HG02610 (cell line): ENCODE measurements around the gene STAG1.
"Not testable (repeated sequence)": the region's sequence is repeated elsewhere in the genome, so short reads cannot be mapped to it uniquely, and the experiment has no call there.

Experiments used
- ATAC-seq: cut with Tn5 transposase; IDR thresholded peaks from one replicate; pipeline ENCODE4 v1.9.1; 2021; ENCODE audit warnings: mild to moderate bottlenecking, moderate library complexity; ENCODE audit not compliant: unreplicated experiment

Gene STAG1

DNA sequence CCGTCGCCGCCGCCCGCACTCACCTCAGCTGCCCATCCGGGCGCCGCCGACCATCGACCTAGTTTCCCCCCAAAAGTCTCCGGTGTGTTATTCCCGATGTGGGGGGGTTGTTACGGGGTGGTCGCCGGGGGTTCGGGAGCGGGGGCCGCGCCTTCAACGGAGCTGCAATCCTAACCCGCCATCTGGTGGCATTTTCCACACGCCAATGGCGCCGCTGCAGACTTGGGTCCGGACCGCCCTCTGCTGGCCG is at the start of gene STAG1:
STAG1 (minus strand) TSS at position 207 of the 250 bp plus-strand sequence. CDS start 121,480 bp downstream, outside the sequence.
- ATAC-seq = no peak

- not testable (repeated sequence) for ATAC-seq
These were observed 49.0 kb upstream of the STAG1 start for GRCh38 chr3:136801146-136801545.

DNA sequence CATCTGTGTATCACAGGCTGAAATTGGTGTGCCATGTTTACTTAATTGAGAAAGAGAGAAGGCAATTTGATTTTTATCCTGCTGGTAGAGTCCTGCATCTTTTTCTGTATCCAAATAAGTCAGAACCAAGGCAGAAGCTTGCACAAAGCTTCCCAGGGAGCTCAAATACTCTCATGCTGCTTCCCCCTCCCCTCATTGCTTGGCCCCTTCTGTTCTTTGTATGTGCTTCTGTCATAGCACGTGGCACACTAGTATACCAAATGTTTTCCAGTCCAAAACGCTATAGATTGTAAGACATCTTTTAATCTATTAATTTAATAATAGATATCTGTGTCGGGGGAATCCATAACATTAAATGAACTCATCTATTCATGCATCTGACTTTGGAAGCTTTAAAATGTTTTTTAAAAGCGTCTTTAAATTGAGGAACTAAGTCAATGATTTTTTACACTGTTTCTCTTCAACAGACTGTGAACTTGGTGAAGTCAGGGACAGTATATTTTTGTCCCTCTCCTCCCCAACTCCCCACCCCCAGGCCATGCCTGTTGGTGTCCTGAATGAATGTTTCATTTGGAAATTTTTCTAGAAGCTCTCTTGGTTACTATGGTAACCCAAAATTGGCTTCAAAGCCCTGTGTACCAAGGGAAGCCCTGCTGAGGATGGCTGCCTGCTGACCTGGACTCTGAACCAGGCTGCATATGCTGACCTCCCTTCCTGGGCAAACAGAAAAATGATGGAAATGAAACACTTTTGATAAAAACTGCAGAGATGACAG is 40.6 kb upstream of the STAG1 start:
- no peak for ATAC-seq

DNA sequence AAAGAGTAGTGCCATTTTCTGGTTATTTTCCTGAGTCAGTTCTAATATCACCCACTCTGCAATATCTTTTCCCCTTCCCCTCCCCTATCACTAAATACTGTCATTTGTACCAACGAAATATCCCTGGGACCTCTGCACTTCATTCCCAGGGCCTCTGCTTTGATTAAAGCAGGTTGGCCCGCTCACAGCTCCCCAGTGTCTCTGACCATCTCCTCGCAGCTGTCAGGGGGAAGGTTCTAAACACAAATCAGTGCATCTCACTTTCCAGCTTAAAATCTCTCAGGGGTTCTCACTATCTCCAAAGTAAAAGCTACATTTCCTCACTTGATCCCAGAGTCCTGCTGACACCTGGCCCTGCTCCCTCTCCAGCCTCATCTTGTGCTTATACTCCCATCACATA is 38.6 kb upstream of the STAG1 start:
- ATAC-seq = no peak

- no peak for ATAC-seq
These were observed 37.8 kb upstream of the STAG1 start for GRCh38 chr3:136789976-136790375.

DNA sequence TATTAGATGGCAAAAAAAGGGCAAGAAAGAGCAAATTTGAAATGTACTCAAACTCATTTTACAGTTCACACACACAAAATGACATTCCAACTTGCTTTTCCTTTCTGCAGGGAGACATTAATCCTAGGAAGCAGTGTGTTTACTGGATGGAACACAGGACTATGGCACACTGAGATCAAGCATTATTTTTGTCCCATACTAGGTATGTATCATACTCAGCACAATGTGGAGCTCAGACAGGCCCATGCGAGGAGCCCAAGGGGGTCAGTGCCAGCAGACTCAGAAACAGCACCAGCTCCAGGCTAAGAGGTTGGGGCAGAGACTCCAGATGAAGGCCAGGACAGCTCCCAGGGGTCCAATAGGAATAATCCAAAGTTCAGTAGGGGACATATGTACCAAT is 36.0 kb upstream of the STAG1 start:
- ATAC-seq = no peak

DNA sequence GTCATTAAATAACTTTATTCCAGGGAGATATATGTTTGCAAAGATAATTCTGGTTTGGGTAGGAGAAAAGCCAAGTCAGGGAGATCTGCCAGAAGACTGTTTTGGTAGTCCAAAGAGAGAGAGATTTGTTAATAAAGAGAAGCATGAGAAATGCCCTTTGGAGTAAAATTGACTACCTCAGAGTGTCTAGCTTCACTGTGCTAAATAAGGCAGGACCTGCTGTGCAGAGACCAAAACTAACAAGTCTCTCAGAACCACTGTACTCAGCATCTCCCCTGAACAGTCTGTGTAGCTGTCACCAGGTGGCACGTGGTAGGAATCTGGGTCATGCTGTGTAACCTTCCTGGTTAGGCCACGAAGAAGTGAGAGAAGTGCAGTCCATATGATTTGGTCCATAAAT is 35.2 kb upstream of the STAG1 start:
- ATAC-seq = peak; percentile 86

DNA sequence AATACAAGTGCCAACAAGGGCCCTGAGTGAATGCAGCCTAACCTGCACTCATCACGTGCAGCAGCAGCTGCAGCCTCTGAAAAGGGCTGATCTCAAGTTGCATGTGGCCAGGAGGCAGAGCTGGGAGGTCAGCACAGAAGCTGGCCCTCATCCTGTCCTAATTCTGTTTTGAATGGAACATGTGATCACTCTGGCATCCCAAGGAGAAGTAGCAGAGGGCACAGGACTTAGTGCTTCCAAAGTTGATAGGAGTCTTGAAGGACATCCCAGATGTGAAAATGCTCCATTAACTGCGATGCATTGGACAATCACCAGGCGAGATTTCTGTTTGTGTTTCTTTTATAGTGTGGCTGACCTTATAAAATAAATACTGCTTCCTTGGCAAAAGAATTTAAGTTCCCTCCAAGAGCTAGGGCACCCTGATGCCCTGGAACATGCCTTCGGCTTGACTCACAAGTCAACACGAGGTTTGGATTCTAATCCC is 31.6 kb upstream of the STAG1 start:
- no peak for ATAC-seq

GRCh38 chr3:136780741-136781140 is 28.6 kb upstream of the STAG1 start:
- no peak for ATAC-seq

- ATAC-seq = no peak
These were observed 26.7 kb upstream of the STAG1 start for GRCh38 chr3:136778865-136779264.

GRCh38 chr3:136772709-136773108 is 20.5 kb upstream of the STAG1 start:
- no peak for ATAC-seq

DNA sequence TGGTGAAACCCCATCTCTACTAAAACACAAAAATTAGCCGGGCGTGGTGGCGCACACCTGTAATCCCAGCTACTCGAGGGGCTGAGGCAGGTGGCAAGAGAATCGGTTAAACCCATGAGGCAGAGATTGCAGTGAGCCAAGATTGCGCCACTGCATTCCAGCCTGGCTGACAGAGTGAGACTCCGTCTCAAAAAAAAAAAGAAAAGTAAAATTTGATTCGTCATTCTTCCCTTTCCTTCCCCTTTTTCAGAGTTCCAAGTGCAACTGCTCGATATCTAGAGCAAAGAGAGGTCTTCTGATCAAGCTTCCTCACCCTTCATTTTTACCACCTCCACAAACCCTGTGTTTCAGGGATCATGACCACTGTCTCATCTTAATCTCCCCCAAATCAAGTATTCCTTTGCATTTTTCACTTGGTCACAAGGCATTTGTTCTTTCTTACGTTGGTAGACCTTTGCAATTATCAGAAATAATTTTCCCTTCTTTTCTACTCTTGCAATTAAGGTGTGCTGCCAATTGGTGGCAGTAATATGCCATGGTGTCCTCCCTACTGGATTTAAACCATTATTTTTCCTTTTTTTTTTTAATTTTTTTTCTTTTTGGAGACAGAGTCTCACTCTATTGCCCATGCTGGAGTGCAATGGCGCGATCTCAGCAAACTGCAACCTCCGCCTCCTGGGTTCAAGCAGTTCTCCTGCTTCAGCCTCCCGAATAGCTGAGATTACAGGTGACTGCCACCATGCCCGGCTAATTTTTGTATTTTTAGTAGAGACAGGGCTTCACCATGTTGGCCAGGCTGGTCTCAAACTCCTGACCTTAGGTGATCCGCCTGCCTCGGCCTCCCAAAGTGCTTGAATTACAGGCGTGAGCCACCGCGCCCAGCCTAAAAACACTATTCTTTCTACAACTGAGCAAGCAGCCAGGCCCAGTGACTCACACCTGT is 6.3 kb upstream of the STAG1 start:
- ATAC-seq = not testable (repeated sequence)

- ATAC-seq = no peak
These were observed 3.0 kb upstream of the STAG1 start for GRCh38 chr3:136755192-136755591.

DNA sequence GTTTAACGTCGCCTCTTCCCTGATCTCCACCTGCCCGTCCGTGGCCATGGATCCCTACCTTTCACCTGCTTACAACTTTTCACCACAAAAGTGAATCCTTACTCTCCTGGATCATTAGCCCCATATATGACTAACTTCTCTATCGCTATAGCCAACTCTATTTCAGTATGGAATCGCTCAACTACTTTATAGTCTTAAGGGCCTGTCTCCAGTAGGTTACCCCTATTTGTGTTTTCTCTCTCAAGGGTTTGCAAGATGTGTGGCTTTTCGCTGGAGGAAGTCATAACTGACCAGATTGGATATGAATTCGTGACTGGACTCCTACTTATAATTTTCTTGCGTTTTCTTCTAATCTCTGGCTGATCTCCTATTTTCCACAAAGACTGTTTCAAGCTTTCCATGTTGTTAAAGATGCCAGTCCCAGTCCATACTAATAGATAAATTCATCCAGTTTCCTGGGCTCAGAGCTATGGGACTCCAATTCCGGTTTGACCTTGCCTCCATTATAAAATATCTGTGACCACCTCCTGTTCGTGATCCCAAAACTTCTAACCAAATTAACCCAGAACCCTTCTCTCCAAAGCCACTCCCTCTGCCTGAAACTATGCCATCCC is 1.3 kb upstream of the STAG1 start:
- ATAC-seq = no peak

DNA sequence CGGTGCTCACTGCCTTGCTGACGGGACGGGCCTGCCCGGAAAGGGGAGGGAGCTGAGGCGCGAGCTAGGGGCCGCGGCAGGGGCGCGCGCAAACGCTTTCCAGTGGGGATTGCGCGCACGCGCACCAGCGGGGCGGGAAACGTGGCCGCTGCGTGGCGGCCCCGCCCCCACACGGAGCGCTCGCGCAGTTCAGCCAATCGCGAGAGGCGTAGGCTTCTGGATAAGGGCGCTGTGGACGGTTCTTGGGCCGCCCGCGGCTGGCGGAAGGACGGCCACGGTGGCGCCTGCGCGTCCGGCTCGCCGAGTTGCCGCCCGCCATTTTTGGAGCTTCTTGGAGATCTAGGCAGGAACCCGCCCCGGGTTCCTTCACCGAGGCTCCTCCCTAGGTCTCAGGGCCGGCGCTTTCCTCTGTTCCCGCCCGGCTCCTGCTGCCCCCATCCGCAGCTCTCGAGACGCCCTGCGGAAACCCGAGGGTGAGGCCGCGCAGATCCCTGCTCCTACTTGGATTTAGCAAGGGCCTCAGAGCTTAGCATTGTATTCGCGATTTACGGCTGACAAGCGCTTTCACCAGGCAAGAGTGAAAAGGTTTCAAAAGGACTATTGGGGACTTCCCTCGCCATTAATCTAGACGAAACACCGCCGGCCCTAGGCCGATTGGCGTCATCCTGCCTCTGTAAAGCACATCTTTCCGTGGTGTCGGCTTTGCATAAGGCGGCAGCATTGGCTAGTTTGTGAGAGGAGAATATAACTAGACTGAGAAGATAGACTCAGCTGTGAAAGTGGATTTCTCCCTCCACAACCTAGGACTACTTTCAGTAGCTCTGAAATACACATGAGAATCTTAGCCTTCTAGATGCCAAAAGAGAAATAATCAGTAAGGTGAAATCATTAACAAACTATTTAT is 496 bp upstream of the STAG1 start:
- peak; percentile 84 for ATAC-seq

DNA sequence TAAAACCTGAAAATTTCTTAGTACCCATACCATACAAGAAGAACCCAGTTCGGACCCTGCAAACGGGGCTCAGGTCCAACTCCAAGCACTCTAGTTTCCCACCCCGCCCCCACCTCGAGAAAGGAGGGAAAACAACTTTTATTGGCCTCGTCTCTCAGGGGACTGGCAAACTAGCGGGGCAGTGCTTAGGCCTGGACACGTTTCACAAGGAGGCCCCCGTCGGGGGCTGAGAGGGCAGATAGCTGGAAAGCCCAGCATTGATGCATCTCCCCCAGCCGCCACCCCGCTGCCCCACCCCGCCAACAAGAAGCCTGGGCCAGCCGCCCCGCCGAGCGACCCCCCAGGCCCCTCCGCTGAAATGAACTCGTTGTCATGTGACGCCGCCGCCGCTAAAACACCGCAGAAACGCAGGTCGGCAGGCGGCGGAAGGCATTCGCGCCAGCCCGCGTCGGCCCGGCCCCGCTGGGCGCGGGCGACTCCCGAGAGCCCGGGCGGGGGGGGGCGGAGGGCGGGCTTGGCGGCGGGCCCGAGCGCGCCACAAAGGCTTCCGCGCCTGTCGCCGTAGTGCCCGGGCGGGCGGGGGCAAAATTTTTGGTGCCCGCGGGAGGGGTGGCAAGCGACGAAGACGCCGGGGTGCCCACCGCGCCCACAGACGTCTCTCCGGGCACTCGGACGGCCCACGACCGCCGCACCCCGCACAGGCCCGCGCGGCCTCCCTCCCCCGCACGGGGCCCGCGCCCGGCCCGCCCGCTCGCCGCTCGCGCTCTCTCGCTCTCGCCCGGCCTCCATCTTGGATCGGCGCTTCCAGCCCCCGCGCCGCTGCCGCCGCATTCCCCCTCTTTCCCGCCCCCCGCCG is 634 bp downstream of the STAG1 start:
- peak; percentile 7 for ATAC-seq

GRCh38 chr3:136750897-136751315 is 1.3 kb downstream of the STAG1 start:
- no peak for ATAC-seq

DNA sequence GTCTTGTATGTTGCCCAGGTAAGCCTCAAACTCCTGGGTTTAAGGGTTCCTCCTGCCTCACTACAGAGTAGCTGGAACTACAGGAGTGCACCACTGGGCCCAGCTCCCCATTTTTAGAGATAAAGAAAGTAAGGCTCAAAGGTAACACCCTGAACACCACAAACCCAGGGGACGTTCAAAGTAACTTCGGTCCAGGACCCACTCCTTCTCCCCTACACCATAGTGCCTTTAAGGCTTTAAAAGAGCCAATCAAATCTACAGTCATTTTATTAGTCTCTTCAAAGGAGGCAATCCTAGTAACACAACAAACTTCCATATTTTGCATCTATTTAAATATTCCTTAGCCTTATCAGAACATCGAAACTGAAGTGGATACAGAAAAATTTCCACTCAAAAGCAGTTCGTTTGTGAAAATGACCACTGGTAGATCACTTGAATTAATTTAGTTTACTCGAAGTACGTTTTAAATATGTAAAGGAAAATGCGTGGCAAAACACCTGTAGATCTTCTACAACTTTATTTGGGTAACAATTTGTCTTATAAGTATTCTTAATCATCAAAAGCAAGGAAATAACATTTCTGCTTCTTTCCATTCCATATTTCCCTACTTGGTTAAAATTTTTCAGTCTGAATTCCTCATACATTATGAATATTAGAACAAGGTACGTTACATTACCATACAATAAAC is 1.8 kb downstream of the STAG1 start:
- no peak for ATAC-seq

DNA sequence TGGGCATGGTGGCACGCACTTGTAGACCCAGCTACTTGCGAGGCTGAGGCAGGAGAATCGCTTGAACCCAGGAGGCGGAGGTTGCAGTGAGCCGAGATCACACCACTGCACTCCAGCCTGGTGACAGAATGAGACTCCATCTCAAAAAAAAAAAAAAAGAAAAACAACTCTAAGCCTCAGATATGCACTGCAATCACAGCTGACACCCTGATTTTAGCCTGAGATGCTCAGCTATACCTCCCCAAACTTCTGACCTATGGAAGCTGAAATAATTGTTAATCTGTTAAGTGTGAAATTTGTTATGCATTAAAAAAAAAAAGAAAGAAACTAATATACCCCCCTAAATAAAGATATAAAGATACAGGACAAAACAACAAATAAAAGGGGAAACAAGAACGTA is 2.6 kb downstream of the STAG1 start:
- not testable (repeated sequence) for ATAC-seq
